Measurements from ENCODE around the gene PCSK5.

Gene PCSK5

GRCh38 chr9:76213751-76214150 is 323.3 kb downstream of the PCSK5 start:
- DNase-seq = no peak

- no peak for DNase-seq
These were observed 324.6 kb downstream of the PCSK5 start for GRCh38 chr9:76215066-76215465.

- DNase-seq = no peak
These were observed 325.7 kb downstream of the PCSK5 start for GRCh38 chr9:76216161-76216649.

GRCh38 chr9:76218117-76218885 is 327.8 kb downstream of the PCSK5 start:
- no peak for DNase-seq

GRCh38 chr9:76218886-76219445 is 328.5 kb downstream of the PCSK5 start:
- no peak for DNase-seq

- no peak for DNase-seq
These were observed 329.2 kb downstream of the PCSK5 start for GRCh38 chr9:76219560-76220151.

- no peak for DNase-seq
These were observed 330.9 kb downstream of the PCSK5 start for GRCh38 chr9:76221423-76221822.

- DNase-seq = no peak
These were observed 333.4 kb downstream of the PCSK5 start for GRCh38 chr9:76223749-76224340.

- DNase-seq = no peak
These were observed 336.7 kb downstream of the PCSK5 start for GRCh38 chr9:76227156-76227555.

- no peak for DNase-seq
These were observed 340.5 kb downstream of the PCSK5 start for GRCh38 chr9:76231001-76231400.

GRCh38 chr9:76232861-76233489 is 342.5 kb downstream of the PCSK5 start:
- DNase-seq = no peak

- DNase-seq = no peak
These were observed 350.1 kb downstream of the PCSK5 start for GRCh38 chr9:76240578-76240977.

- DNase-seq = no peak
These were observed 355.0 kb downstream of the PCSK5 start for GRCh38 chr9:76245518-76245917.

- DNase-seq = no peak
These were observed 356.2 kb downstream of the PCSK5 start for GRCh38 chr9:76246680-76247079.

GRCh38 chr9:76247426-76247825 is 357.0 kb downstream of the PCSK5 start:
- DNase-seq = no peak

GRCh38 chr9:76249309-76249708 is 358.8 kb downstream of the PCSK5 start:
- no peak for DNase-seq

- DNase-seq = no peak
These were observed 365.4 kb downstream of the PCSK5 start for GRCh38 chr9:76255781-76256455.

GRCh38 chr9:76257311-76257710 is 366.8 kb downstream of the PCSK5 start:
- DNase-seq = no peak

- DNase-seq = no peak
These were observed 376.3 kb downstream of the PCSK5 start for GRCh38 chr9:76266649-76267283.

- no peak for DNase-seq
These were observed 376.8 kb downstream of the PCSK5 start for GRCh38 chr9:76267284-76267652.

GRCh38 chr9:76269789-76270188 is 379.3 kb downstream of the PCSK5 start:
- no peak for DNase-seq

GRCh38 chr9:76271755-76272154 is 381.3 kb downstream of the PCSK5 start:
- DNase-seq = no peak
